ENCODE results near the gene MLLT10.
"Not testable (repeated sequence)": the region's sequence is repeated elsewhere in the genome, so short reads cannot be mapped to it uniquely, and the experiment has no call there.

The MLLT10 gene

GRCh38 chr10:21530641-21531040 is 3.4 kb upstream of the MLLT10 start:
- FAIRE-seq, result no peak
- no peak for TF ChIP-seq CTCF (IDR thresholded peaks at IDR 0.05; ENCODE audit: insufficient read depth, missing control alignments)
- no peak for DNase-seq (ENCODE audit: insufficient read length, low spot score)

DNA sequence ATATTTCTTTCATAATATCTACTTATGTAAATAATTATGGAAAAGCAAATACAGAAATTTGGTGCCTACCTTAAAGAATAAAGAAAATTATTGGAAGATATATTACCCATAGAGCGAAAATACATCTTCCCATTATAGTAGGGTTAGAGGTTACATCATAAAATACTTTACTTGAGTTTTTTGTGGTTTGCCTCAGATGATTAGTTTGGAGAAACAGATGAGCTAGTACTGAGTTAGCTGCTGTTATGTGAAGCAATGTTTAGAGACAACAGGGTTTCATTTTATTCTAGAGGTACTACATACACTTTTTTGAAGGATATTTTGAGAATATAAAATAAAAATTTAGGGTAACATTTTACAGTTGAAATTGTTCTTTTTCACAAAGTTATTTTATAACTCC is 2.9 kb upstream of the MLLT10 start:
- DNase-seq (ENCODE audit: insufficient read length, low spot score) (no peak), FAIRE-seq (no peak)
- no peak for TF ChIP-seq CTCF (IDR thresholded peaks at IDR 0.05; ENCODE audit: insufficient read depth, missing control alignments)

DNA sequence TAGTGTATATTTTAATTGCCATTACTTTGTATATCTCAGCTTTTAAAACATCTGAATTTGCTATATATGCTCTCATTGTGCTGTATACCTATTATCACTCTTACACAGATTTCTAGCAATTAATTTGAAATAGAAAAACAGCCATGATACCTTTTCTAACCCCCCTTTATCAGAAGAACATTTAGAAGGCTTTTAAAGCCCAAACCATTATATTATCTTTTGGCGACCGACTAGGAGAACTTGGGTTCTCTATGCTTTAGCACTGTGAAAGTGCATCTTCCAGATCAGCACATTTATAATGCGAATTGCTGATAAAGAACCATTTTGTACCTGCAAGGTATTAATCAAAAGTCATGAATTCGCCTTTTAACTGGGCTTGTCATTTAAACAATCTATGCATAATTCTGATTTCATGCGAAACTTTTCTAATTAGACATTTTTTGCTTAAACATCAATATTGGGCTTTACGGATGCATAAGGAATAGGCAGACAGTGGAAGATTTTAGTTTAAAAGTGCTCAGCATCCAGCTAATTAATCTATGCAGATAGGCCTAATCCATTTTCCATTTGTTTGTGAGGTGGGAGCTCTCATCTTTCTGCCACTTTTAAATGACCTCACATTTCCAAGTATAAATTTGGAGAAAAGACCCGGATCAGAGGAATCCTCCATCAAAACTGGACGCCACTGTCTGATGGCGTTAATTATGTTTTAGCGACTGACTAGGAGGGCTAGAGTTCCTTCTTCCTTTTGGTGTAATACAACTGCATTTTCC is 1.2 kb upstream of the MLLT10 start:
- DNase-seq (ENCODE audit: insufficient read length, low spot score), result no peak
- no peak for FAIRE-seq
- no peak for TF ChIP-seq CTCF (IDR thresholded peaks at IDR 0.05; ENCODE audit: insufficient read depth, missing control alignments)

GRCh38 chr10:21534280-21534586 is 201 bp downstream of the MLLT10 start:
- no peak for DNase-seq (ENCODE audit: insufficient read length, low spot score)
- no peak for TF ChIP-seq CTCF (IDR thresholded peaks at IDR 0.05; ENCODE audit: insufficient read depth, missing control alignments)
- FAIRE-seq, result no peak

DNA sequence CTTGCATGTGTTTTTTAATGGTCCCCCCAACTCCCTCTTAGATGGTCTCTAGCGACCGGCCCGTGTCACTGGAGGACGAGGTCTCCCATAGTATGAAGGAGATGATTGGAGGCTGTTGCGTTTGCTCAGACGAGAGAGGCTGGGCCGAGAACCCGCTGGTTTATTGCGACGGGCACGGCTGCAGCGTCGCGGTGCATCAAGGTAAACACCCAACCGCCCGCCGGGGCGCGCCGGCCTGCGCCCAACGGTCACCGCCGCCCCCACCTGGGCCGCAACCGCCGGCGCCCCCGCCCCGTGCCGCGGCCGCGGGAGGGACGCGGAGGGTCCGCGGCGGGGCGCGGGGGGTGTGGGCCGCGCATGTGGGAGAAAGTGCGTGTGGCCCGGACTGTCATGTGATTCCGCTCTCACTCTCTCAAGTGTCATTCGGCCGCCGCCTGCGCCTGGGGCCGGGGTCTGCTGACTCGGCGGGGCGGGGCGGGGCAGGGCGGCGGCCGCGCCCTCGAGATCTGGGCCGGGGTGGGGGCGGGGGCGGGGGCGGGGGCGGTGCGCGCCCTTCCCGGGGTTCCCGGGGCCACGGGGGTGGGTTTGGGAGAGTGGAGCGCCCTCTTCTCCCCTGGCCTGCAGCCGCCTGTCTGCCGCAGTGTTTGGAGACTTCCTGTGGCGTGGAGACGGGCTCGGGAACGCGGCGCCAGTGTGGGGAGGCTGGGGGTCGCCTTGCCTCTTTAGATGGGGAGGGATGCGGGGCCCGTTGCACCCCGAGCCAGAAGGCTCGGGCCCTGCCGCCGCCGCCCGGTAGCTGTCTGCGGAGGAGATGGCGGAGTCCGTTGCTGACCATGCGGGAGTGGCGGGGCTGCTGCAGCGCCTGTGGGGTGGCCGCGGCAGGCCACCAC is 817 bp downstream of the MLLT10 start:
- no peak for DNase-seq (ENCODE audit: insufficient read length, low spot score)
- TF ChIP-seq CTCF (IDR thresholded peaks at IDR 0.05; ENCODE audit: insufficient read depth, missing control alignments), result no peak
- no peak for FAIRE-seq

- DNase-seq (ENCODE audit: insufficient read length, low spot score) (no peak), FAIRE-seq (no peak)
- no peak for TF ChIP-seq CTCF (IDR thresholded peaks at IDR 0.05; ENCODE audit: insufficient read depth, missing control alignments)
These were observed 1.5 kb downstream of the MLLT10 start for GRCh38 chr10:21535494-21535965.

GRCh38 chr10:21535976-21536375 is 1.9 kb downstream of the MLLT10 start:
- not testable (repeated sequence) for DNase-seq (ENCODE audit: insufficient read length, low spot score); FAIRE-seq

Data from D721Med (cell line).